DMS53 treated with DMSO at 0.1 percent for 48 hours (cell line): ENCODE measurements around the gene ATP1A3.

Source experiments
- DNase-seq: peaks from one replicate; lab custom pipeline; 2025; ENCODE audit not compliant: unreplicated experiment; lab: John Stamatoyannopoulos, UW

Gene ATP1A3

GRCh38 chr19:41918095-41918494, 75.9 kb downstream of the ATP1A3 start:
- no peak for DNase-seq

- no peak for DNase-seq
Observed at GRCh38 chr19:41917676-41918075, 76.4 kb downstream of the ATP1A3 start.
